DLD1 (cell line): ENCODE data around the gene CPPED1.

ENCODE experiments used
- in situ Hi-C: cut with HindIII; loops from 2 replicates; pipeline ENCODE4 v1.10.0; 2017; ENCODE audit warnings: low sequenced_read_pairs

CPPED1 gene

DNA sequence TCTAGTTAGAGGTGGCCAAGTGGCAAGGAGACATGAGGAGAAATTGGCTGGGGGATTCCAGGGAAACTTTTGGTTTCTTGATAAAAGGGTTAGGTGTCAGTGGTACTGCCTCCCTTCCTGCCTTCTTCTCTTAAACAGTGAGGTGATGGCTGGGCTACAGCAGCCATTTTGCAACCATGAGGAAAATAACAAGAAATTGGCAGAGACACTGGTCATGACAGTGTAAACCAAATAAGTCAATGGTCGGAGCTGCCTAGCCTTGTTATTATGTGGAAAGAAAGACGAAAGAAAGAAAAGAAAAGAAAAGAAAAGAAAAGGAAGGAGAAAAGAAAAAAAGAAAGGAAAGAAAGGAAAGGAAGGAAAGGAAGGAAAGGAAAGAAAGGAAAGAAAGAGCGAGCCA, 63.9 kb downstream of the CPPED1 start:
- in situ Hi-C loops, result no loop called here

GRCh38 chr16:12737563-12737962, 66.1 kb downstream of the CPPED1 start:
- in situ Hi-C loops, result no loop called here

GRCh38 chr16:12735805-12736204, 67.9 kb downstream of the CPPED1 start:
- in situ Hi-C loops, result no loop called here

DNA sequence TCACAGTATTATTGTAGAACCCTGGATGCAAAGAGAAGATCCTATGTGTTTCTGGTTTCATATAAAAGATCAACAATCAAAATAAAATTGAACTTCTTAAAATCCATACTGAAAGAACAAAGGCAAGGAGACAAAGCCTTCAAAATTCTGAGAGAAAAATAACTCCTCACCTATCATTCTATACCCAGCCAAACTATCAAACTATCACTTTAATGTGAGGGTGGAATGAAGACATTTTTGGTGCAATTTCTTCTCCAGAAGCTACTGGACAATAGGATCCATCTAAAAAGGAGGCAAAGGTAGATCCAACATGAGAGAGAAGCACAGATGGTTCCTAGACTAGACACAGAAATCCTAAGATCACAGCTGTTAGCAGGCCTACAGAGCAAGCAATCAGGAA, 71.1 kb downstream of the CPPED1 start:
- in situ Hi-C loops, result no loop called here

DNA sequence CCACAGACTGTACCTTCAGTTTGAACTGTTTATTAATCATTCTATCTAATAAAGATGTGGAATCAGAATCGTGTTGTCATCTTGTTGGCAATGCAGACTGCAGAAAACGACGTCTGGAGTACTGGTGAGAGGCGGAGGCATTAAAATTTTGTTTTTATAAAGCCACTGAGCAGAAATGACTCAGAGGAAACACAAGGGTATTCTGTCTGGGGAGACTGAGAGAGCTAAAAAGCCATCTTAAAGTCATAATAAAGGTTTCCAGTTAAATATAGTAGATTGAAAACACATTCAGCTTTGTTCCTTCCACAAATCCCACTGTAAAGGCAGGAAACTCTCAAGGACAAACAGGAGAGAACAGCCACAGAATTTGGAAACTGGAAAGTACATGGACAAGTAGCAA, 74.2 kb downstream of the CPPED1 start:
- in situ Hi-C loops, result no loop called here

- in situ Hi-C loops, result no loop called here
Observed at GRCh38 chr16:12728469-12728868, 75.2 kb downstream of the CPPED1 start.

DNA sequence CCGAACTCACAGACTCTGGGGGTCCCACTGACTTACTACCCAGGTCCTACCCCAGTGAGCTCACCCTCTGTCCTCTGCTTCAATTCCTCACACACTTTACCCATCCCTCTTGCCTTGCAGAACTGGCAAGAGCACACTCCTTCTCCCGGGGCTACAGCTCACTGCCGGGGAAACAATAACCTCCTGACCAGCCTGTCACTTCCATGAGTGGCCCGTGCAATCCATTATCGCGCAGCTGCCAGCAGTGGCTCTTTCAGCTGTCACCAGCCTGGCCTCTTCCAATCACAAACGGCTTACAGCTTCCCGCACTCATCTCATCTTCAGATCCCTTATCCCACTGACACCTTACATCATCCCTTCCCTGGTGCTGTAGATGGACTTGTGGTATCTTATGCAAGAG, 79.5 kb downstream of the CPPED1 start:
- in situ Hi-C loops, result no loop called here

- in situ Hi-C loops, result no loop called here
Observed at GRCh38 chr16:12723681-12724080, 80.0 kb downstream of the CPPED1 start.

- in situ Hi-C loops, result no loop called here
Observed at GRCh38 chr16:12721841-12722421, 81.8 kb downstream of the CPPED1 start.

DNA sequence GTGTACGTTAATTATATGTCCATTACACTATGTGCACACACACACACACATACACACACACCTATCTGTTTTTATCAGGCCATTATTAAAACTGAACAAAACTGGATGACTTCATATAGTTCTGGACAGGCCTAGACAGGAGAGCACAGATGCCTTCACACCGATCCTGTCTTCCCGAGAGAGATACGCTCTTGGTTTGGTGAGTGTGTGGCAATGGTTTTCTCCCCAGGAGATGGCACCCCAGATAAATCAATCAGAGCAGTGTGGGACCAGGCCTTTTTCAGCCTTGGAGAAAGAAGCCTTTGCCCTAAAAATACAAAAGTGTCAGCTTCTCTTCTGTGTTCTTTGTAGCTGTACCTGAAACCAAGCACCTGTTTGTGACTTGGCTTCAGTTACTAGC, 83.7 kb downstream of the CPPED1 start:
- in situ Hi-C loops, result no loop called here

GRCh38 chr16:12716658-12717057, 87.0 kb downstream of the CPPED1 start:
- in situ Hi-C loops, result no loop called here

GRCh38 chr16:12709807-12710206, 93.9 kb downstream of the CPPED1 start:
- in situ Hi-C loops, result no loop called here

- in situ Hi-C loops, result no loop called here
Observed at GRCh38 chr16:12708266-12708665, 95.4 kb downstream of the CPPED1 start.

- in situ Hi-C loops, result no loop called here
Observed at GRCh38 chr16:12706628-12707027, 97.1 kb downstream of the CPPED1 start.

DNA sequence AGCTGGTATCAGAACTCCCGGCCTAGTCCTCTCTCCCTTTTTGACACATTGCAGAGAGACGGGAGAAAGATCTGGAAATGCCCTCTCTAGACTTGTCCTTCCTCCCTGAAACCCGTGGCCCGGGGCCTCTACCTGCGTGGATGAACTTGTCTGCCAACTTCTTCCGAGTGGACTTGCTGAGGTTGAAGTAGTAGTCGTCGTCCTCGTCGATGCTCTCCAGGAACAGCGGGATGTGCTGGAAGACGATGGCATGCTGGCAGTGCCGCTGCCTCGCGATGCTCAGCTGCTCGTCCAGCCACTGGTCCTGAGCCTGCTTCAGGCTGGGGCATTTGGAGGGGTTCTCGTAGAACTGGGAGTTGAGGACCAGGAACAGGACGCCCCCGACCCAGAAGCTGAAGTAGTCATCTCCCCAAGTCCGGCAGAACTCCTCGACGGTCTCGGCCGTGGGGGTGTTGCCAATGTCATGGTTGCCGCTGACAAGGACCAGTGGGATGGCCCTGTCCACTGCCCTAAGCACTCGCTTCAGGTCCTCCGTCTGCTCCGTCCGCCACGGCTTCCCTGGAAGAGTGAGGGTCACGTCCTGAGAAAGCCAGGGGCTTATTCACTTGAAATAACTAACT, 99.1 kb downstream of the CPPED1 start:
- in situ Hi-C loops, result no loop called here

GRCh38 chr16:12703935-12704334, 99.8 kb downstream of the CPPED1 start:
- in situ Hi-C loops, result no loop called here

DNA sequence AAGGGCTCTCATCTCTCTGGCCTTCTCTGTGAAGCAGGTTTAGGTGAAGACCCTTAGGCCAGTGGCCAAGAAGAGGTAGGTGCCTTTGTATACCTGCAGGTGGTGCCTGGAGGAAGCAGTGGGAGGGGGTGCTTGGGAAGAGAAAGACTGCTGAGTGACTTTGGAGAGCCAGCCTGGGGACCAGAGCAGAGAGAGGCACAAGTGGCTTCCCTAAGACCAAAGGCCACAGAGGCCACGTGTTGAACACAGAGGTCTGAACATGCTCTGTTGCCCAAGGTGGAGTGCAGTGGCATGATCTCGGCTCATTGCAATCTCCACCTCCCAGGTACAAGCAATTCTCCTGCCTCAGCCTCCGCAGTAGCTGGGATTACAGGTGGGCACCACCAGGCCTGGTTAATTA, 103.5 kb downstream of the CPPED1 start:
- in situ Hi-C loops, result no loop called here

- in situ Hi-C loops, result no loop called here
Observed at GRCh38 chr16:12699161-12699560, 104.5 kb downstream of the CPPED1 start.

GRCh38 chr16:12697437-12697836, 106.2 kb downstream of the CPPED1 start:
- in situ Hi-C loops, result no loop called here

- in situ Hi-C loops, result no loop called here
Observed at GRCh38 chr16:12695454-12695853, 108.2 kb downstream of the CPPED1 start.

- in situ Hi-C loops, result no loop called here
Observed at GRCh38 chr16:12690024-12690423, 113.7 kb downstream of the CPPED1 start.

GRCh38 chr16:12688951-12689850, 114.5 kb downstream of the CPPED1 start:
- in situ Hi-C loops, result no loop called here
